HG02973 (cell line): ENCODE data around the gene BMP6.

ENCODE experiments used
- ATAC-seq: cut with Tn5 transposase; IDR thresholded peaks from one replicate; pipeline ENCODE4 v1.9.1; 2021; ENCODE audit warnings: moderate library complexity; ENCODE audit not compliant: unreplicated experiment

BMP6 gene

DNA sequence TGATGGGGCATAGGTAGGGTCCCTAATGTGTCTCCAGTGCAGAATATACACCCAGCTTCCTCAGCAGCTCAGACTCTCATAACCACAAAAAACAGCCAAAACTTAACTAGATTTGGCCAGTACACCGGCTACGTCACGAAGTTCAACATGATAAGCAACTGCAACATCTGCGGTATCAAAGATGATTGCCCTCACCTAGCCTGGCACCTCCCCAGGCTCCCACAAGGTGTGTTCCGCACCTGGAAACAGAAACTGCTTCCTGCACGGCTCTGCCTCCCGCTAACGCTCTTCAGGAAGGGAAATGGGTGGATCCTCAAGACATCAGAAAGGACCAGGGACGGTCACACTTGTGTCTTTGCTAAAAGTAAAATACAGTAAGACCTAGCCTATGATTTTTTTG is 175.2 kb downstream of the BMP6 start:
- ATAC-seq: no peak

DNA sequence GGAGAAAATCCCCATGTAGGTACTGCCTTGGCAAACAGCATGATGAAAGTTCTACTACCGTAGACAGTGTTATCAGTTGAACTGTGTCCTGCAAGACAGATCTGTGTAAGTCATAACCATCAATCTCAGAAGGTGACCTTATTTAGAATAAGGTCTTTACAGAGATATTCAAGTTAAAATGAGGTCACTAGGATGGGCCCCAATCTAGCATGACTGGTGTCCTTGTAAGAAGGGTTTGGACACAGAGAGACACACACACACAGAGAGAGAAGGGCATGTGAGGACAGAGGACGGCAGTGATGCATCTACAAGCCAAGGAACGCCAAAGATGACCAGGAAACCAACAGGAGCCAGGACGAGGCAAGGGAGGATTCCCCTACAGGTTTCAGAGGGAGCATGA is 175.9 kb downstream of the BMP6 start:
- no peak for ATAC-seq

DNA sequence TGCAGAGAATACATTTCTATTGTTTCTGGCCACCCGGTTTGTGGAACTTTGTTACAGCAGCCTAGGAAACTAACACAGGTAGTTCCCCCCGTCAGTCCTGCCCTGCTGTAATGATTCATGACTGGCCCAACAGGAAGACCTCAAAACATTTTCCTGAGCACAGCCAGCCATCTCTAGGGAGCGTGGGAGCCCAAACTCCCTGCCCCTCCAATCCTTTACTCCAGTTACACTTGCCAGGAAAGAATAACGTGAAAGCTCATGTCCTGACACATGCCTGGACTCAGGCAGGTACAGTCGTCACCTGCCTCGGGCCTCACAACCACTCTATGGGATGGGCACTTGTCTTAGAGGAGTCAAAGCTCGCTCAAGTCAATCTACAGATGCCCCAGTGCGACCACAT is 176.3 kb downstream of the BMP6 start:
- no peak for ATAC-seq

DNA sequence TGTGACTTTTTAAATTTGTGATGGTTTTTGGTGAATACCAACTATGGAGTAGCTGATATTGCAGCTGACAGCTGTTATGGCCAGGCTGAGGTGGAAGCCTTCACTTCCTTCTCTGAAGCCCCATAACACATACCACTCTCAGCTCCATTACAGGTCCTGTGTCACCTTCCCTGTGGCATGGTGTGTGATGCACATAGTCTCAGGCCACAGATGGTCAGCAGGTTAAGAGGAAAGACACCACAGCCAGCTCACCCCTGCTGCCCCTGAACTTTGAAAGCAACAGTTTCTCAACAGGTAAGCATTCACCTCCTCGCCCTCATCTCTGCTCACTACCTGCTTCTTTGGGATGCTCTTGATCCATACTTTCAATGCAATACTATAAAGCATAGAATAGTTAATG is 177.0 kb downstream of the BMP6 start:
- no peak for ATAC-seq

DNA sequence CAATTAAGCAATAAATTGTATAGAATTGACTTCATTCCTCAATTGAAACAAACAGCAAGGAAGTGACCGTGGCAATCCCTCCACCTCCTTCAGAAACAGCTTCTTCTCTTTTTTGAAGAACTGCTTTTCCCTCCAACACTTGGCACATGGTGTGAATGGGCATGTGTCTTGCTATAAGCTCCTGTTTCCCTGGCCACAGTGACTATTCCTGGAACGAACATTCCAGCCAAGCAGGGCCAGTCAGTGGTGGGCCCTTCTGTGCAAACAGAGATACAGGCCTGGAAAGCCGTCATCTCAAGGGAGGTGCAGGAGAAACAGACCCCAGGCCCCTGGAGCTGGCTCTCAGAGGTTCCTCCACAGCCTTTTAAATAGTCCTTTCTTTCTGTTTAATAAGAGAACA is 177.8 kb downstream of the BMP6 start:
- ATAC-seq: no peak

DNA sequence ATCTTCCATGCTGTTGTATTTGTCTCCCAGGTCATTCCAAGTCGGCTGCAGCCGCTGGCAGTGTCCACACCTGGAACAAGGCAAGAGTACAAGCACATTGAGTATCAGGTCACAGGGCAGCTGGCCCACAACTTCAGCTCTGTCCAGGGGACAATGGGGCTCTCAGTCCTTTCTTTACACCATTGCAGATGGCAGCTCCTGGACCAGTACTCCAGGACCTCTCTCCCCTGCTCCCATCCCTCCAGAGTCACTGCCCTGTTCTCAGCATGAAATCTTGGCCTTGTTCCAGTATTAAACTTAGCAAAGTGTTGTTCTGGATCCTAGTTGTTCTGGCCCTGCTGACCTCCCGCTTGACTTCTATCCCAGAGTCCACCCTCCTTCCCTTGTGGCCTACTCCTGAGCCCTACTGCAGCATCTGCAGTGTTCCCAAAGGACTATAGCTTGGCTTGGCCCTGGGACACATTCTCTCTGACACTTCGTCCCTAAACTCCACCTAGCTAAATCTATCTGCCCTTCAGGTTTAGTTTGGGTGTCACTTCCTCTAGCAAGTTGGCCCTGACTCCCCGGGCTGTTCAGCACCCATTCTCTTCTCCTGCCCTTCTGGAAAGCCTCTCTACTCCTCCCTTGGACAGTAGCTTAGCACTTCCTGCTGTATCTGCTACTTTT is 178.9 kb downstream of the BMP6 start:
- no peak for ATAC-seq

DNA sequence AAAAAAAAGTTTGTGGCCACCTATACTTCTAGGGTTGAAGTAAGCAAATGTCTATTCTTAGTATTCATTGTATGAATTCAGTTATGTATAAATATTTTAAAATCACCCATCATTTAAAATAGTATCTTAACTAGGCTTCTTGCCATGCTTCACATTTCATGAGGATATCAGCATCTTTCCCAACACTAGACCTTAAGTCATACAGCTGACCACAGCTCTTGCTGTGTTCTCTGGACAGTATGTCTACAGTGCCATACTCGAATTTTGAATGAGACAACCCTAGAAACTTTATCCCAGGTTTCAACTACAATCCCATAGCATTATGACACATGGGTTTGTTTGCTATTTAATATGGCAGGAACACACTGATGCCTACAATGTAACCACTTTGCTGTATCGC is 179.5 kb downstream of the BMP6 start:
- no peak for ATAC-seq

DNA sequence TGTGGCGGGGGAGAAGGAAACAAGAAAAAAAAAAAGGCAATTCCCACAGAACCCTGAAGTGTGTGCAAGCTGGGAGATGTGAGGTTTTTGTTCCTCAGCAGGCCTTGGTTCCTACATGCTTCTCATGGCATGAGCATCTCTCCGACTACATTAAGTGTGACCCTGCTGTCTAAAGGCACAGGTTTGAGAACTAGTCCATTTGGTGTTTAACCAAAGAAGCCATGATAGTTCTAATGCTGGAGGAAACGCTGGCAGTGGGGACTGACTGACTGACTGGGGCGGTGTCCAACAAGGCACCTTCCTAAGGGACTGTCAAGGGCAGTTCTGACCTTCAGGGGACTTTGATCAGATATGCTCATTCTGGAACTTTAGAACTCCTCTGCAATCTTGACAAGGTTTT is 180.8 kb downstream of the BMP6 start:
- ATAC-seq: no peak

DNA sequence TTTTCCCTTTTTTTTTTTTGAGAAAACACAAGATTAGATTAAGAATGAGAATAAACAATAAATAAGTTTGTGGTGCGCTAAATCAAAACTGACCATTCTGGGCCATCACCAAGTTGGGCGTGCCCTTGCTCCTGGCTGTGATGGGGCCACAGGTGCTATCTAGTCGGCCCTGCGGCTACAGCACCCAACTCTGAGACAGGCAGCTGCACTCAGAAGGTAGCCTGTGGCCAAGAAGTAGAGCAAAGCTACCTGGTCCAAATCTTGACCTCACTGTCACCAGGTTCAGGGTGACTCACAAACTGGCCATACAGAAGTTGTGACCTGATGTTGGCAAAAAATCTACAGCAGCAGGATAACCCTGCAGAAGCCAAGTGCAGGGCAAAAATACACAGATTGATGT is 181.3 kb downstream of the BMP6 start:
- no peak for ATAC-seq

DNA sequence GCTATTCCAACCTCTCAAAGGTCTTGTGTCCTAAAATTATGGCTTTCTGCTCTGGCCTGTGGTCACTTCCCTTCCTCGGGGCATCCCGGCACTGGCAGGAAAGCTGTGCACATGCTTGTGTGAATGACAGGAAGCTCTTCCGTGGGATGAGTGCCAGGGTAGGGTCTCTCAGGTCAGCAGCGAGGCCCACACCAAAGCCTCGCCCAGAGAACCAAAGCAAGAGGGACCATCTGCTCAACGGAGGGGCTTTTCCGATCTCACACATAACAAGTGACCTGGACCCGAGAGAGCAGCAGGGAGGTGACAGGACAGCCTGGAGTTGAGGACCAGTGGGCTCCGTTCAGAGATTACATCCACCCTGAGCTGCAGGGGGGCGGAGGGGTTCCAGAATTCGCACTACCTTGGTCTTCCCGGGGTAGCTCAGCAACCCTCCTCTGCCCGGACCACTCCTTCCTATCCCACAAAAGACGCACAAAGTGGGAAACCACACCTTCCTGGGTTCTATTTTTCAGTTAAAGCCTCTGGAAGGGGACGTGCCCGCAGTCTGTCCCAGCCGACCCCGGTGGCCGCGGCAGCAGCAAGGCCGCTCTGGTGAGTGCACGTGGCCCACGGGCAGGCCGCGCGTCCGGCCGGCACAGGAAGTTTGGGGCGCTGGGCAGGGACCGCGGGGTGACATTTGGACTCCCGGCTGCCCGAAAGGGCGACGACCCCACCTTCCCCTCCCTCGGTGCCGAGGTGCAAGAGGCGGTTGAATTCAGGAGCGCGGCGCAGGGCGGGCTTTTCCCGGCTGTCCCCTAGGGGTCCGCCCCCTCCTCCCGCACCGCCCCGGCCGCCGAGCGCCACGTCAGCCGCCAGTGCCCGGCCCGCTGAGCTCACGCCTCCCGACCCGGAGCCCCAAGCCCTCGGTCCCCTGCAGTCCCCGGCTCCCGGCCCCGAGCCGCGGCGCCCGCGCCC is 183.7 kb downstream of the BMP6 start:
- peak; percentile 26 for ATAC-seq

DNA sequence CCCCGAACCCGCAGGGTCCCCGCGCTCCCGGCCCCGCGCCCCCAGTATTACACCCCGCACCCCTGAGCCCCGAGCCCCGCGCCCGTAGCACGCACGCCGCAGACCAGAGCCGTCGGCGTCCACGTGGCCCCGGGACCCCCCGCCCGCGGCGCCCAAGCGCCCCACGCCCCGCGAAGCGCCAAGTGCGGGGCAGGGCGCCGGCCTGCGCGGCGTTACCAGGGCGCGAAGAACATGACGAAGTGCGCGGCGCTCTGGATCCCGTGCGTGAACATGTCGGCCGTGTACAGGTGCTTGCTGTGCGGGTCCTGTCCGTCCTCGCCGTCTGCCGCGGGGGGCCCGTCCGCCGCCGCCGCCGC is 184.4 kb downstream of the BMP6 start:
- peak; percentile 10 for ATAC-seq

DNA sequence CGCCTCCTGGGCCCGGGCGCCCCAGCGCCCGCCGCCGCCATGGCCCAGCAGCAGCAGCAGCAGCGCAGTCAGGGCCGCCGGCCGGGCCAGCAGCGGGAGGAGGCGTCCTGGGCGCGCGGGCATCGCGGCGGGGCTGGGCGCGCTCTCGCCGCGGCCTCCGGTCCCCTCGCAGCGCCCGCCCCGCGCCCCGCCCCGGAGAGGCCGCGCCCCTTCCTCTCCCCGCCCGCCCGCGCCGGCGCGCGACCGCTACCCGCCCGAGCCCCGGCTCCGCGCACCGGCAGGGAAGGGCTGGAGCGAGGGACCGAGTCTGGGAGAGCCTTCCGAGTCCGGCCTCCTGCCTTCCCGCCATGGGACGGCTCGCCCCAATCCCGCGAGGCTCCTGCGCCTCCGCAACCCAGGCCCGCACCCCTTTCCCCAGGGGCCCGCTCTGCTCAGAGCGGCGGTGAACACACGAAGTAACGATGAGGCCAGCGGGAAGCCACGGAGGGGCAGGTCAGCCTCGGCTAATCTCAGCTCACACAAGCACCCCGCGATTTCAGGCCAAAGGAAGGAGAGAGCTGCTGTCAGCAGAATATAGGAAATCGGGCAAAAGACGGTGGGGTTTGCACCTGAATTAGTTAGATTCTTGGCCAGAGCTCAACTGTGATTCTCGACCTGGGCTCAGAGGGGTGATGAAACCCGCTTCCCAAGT is 184.9 kb downstream of the BMP6 start, which contains the start of gene TXNDC5:
Gene TXNDC5 (minus strand): TSS at position 135 of the 691 bp plus-strand sequence. CDS start 12 bp downstream, at position 123.
- peak; percentile 57 for ATAC-seq

DNA sequence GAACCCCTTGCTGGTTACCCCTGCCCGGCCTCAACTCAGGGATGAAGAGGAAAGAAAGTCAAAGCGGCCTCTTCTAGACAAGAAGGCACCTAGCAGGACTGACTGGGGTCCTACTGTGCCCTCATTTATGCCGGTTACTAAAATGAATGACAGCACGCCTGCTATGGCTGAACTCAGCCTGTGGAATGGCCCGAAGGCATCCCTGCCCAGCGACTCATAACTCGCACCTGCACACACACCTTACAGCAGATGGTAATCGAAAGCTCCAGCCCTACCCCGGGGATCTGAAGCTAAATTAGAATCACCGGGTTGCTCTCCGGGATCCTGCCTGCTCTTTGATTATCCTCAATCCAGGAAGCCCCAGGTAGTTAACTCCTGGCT is 185.4 kb downstream of the BMP6 start:
- ATAC-seq: no peak

DNA sequence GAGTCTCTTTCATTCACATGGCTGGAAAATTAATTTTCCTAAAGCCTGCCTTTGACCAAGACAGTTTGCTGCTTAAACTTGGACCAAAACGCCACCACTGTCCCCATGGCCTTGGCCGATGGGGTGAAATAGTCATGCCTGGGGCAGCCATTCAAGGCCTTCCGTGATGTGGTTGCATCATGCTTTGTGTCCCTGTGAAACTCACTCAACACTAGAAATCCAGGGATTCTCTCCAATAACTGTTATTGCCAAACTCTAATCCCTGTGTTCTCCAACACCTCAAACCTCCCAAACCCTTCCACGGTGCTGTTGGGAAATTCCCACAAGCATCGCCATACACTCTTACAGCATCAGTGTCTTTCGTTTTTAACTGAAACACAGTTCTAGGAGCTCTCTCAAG is 186.1 kb downstream of the BMP6 start:
- no peak for ATAC-seq

DNA sequence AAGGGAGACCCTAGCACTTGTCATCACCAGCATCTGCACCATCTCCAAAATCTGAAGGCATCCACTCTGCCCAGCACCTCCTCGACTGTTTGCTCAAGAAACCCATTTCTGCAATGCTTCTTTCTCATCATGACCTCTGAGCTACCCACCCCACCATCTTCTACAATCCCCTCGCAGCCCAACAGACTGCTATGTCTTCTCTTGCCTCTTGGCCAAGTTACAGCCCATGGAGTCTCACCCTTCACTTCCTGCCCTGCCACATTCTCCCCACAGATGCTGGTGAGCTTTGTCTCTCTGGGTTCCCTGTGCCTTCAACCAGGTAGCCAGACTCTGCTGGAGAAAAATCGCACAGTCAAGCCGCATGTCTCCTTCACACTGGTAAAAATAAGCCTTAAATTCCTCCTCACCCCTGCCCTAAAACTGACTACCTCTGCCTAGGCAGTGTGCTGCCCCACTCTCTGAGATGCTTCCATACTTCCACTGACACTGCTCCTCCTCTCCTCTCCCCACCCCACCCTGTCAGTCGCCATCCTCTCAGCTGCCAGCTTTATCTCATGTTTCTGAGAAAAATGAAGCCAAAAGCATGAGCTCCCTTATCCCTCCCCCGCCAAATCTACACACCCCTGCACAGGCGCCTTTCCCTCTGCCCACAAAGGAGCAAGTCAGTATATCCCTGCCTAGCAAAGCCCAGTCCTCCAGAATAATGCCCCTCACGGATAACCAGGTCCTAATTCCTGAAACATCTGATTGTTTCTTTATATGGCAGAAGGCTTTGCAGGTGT is 187.0 kb downstream of the BMP6 start:
- no peak for ATAC-seq

DNA sequence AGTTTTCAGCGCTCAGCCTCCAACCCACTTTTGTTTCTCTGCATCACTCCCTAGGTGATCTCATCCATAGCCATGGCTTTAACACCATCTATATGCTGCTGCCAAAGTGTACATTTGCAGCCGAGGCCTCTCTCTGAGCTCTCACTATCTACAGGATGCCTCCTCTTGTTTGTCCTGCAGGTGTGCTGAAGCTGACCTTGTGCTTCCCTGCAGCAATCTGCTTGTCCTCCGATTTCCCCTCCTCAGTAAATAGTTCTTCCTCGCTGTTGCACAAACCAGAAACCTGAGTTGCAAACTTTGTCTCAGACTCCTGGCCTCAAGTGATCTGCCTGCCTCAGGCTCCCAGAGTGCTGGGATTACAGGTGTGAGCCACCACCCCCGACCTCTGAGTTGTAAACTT is 188.4 kb downstream of the BMP6 start:
- no peak for ATAC-seq

DNA sequence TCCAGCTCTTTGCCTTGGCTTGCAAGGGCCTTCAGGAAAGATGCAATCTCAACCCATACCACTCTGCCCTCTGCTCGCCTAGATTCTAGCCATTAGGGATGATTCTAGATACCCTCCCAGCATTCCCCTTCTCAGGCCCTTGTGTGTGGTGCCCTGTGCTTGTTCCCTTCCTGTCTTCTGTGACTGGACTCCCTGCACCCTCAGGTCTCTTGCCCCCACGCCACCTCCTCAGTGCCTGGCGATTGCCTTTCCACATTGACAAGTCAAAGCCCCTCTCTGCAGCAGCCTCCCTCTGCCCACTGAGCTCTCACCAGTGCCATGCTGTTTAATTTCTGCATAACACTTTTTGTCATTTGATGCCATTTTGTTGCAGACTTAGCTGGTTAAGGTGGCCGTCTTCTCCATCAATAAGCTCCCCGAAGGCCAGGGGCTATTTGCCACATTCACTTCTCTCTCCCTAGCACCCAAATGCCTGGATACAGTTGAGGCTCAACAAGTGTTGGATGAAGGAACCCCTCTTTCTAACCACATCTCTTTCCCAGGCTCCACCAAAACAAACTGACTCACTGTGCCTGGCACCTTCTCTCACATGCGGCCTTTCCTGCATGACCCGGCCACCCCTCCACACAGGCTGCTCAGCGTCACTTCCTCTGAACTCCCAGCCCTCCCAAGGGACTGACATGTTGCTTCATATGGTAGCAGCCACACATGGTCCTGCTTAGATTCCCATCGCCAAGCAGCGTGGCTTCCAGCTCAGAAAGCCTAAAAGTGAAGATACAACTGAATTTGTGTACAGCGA is 189.3 kb downstream of the BMP6 start:
- ATAC-seq: no peak

DNA sequence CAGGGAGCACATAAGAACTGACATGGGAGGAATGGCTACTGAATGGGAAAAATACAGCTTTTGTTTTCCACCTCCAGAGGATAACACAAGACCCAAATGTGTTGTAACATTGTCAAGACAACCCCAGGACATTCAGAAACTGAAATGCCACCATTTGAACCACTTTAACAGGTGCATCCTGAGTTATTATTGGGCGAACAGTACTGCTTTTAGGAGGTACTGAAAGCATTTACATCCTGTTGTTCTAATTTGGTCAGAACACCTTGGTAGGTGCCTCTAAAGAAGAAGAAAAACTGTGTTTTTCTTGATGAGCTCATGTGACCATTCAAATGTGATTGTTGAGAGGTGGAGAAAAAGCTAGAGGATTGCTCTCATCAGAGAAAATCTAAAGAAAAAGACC is 191.1 kb downstream of the BMP6 start:
- ATAC-seq: peak; percentile 85

DNA sequence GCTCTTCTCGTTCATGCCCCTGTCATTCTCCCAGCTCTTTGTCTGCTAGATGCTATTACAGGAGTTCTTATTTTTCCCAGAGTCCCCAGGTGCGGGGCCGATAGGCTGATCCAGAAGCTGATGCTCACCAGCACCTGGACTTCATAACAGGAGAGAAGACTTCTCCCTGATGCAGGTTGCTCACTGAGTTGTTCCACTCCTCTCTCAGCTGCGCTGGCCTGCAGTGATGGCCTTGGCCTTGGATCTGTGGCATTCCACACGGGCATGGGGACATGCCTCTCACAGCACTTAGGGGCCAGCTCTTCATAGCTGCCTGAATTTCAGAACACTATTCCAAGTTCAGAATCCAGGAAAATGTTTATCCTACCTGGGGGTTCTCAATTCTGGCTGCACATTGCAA is 191.8 kb downstream of the BMP6 start:
- no peak for ATAC-seq

DNA sequence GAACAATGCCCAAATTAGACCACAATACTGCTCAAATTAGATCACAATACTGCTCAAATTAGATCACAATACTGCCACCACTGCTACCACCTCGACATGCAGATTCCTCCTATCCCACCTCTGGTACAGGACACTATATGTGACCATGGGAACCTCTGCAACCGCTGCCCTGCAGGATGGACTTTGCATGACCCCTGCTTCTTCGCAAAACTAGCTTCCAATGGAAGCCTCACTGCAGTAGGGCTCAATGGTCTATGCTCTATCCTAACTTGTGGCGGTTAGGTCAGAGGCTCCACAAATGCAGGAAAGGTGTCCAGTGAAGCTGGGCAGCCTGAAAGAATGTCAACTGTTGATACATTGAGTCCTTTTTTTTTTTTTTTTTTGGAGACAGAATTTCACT is 192.5 kb downstream of the BMP6 start:
- no peak for ATAC-seq
